SW 1271 (cell line): Measurements from ENCODE around the gene MT1HL1.
A peak's percentile ranks its signal among the peaks of the same experiment; 100 is the strongest.

Source experiments
- DNase-seq, 2 experiments: peaks; one replicate each; lab custom pipeline; 2025; lab: John Stamatoyannopoulos, UW

MT1HL1 gene

DNA sequence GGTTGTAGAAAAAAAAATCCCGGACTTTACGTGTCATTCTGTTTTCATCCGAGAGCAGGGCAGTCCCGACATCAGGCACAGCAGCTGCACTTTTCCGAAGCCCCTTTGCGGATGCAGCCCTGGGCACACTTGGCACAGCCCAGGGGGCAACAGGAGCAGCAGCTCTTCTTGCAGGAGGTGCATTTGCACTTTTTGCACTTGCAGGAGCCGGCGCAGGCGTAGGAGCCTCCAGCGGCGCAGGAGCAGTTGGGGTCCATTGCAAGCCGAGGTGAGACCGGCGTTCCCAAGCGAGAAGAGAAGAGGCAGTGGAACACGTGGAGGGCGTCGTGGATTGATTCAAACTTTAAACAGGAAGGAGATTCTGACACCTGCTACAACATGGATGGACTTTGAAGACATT lies at the start of gene MT1HL1:
Gene MT1HL1, minus strand, starts transcription at position 326 of the 400 bp plus-strand sequence. Its CDS starts 69 bp downstream, at position 257.
- DNase-seq, result no peak

- no peak for DNase-seq
Measured at GRCh38 chr1:237050915-237051314, 46.7 kb upstream of the MT1HL1 start.

- no peak for DNase-seq
Measured at GRCh38 chr1:237050185-237050584, 45.9 kb upstream of the MT1HL1 start.

DNA sequence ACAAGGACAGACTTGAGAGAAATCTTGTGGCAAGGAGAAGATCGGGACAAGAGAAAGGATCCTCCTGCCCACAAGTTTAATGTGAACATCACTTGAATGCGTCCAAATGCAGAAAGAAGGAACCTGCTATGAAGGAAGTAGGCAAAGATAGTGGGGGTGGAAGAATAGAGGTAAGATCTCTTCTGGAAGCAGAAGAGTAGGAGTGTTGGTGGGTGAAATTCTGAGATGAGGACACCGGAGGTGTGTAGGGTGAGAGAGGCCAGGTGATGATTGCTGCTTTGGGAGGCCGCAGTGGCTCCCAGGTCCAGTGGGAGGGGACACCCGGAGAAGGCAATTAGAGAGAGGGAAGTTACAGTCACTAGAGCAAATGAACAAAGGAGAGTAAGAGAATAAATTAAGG lies 44.6 kb upstream of the MT1HL1 start:
- no peak for DNase-seq

DNA sequence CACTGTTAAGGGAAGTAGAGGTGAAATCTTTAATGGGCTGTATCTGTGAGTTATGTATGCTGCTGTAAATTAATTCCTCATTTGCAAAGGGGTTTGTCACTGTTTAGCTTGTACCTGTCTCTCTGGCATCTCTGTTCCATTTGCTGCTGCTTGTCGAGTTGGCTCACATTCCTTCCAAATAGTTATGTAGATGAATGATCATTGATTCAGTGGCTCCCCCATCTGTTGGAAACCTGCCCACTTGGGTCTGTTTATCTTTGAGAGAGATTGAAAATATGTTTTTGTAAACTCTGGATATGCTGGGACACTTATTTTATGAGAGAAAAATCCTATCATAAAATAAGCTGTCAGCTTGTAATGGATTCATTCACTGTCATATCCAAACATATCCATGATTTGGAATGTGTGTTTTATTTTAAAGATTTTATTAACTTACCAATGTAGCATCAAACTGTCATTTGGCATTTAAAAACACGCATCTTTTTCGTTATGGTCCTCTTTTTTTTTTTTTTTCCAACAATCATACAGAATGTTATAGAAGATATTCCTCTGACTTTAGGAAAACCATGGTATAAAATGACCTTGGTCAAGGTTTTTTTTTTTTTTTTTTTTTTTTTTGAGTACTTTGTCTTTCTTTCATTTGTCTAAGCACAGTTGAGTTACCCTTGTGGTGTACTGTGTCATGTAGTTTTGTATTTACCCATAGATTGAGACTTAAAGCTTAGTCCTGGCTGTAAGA lies 41.2 kb upstream of the MT1HL1 start:
- no peak for DNase-seq

- no peak for DNase-seq
Measured at GRCh38 chr1:237043846-237044636, 39.8 kb upstream of the MT1HL1 start.

- no peak for DNase-seq
Measured at GRCh38 chr1:237042892-237043576, 38.8 kb upstream of the MT1HL1 start.

GRCh38 chr1:237042526-237042891 lies 38.3 kb upstream of the MT1HL1 start:
- DNase-seq, result no peak

DNA sequence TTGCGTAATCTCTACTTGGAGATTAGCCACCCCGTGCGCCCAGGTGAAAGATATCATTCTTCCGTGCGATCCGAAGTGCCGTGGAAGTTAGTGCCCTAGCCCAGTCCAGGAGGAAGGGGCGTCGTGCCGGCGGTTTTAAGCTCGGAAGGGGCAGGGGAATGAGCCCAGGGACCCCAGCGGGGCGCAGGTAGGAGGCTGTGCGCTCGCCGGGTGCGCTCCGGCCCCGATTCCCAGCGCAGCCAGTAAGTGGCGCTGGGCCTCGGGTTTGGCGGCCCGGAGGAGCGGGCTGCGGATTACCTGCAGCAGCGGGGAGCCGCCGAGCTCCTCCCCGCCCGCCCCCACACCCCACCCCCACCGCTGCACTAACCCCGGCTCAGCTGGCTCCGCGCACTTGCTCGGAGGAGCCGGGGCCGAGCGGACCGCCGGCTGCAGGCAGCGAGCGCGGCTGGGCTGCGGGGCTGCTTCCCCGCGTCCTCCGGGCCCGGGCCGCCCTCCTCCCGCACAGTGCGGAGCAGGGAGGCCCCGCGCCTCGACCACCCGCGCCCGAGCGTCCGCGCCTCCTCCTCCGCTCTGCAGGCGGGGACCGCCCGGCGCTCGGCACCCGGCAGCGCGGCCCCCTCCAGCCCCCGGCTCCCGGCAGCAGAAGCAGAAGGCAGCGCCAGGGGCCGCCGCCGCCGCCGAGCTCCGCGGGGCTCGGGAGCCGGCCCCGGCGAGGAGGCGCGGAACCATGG lies 37.7 kb upstream of the MT1HL1 start, which contains the start of gene RYR2:
Gene RYR2, plus strand, starts transcription at position 390 of the 731 bp plus-strand sequence. Its CDS starts 338 bp downstream, at position 728.
- DNase-seq, result no peak

- no peak for DNase-seq
Measured at GRCh38 chr1:237041461-237041794, 37.2 kb upstream of the MT1HL1 start.

GRCh38 chr1:237040823-237041222 lies 36.6 kb upstream of the MT1HL1 start:
- no peak for DNase-seq

DNA sequence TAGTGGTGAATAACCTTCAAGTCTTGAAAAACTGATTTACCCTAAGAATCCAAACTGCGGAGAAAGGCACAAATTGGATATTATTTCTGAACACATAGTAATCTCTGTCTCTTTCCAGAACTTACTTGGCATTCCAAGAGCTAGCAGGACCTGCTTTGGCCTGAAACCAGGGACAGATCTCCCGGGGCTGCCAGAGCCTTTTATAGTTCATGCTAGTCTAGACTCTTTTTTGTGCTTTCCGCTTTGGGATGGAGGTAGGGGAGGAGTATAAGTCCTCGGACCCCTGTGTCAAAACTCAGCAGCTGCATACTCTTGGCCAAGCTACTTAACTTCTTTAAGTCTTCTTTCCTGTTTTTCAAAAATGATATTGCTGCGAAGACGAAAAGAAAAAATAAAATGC lies 34.0 kb upstream of the MT1HL1 start:
- no peak for DNase-seq

GRCh38 chr1:237035759-237036158 lies 31.5 kb upstream of the MT1HL1 start:
- no peak for DNase-seq

GRCh38 chr1:237033804-237034203 lies 29.6 kb upstream of the MT1HL1 start:
- DNase-seq, result no peak

DNA sequence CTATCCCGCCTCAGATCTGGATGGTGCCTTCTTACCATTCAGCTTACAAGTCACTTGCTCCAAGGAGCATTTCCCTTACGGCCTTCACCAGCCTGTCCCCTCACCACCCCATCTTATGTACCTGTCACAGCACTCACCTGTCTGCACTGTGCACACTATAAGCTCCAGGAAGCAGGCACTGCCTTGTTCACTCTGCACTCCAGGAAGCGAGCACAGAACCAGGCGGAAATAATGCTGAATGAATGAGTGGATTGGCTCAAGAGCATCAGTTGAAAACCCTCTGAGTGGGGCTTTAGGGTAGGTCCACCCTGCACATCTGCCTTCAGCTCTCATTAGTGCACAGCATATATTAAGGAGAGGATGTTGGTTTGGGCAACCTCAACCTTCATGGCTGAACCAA lies 28.8 kb upstream of the MT1HL1 start:
- DNase-seq, result no peak

GRCh38 chr1:237032029-237032428 lies 27.8 kb upstream of the MT1HL1 start:
- peak in 1 of 2 experiments; percentile 7 for DNase-seq

GRCh38 chr1:237031480-237031879 lies 27.2 kb upstream of the MT1HL1 start:
- DNase-seq, result no peak

GRCh38 chr1:237029850-237030535 lies 25.8 kb upstream of the MT1HL1 start:
- DNase-seq, result no peak

GRCh38 chr1:237029240-237029639 lies 25.0 kb upstream of the MT1HL1 start:
- no peak for DNase-seq

DNA sequence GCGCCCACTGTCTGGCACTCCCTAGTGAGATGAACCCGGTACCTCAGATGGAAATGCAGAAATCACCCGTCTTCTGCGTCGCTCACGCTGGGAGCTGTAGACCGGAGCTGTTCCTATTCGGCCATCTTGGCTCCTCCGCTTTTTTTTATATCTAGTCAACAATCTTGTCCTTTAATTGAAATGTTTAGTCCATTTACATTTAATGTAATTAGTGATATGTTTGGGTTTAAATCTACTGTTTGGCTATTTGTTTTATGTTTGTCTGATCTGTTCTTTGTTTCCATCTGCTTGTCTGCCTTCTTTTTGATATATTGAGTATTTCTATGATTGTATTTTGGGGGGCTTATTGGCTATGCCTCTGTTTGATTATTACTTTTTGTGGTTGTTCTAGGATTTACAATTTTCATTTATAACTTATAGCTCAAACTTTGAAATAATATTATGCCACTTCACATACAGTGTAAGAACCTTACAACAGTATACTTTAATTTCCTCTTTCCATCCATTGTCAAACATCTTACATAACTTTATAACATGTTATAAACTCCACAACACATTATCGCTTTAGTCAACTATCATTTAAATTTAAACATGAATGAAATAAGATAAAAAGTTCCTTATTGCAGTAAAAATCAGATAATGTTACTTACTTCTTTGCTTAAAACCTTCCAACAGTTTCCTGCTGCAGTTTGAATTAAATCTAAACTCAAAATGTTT lies 21.3 kb upstream of the MT1HL1 start:
- DNase-seq, result no peak

DNA sequence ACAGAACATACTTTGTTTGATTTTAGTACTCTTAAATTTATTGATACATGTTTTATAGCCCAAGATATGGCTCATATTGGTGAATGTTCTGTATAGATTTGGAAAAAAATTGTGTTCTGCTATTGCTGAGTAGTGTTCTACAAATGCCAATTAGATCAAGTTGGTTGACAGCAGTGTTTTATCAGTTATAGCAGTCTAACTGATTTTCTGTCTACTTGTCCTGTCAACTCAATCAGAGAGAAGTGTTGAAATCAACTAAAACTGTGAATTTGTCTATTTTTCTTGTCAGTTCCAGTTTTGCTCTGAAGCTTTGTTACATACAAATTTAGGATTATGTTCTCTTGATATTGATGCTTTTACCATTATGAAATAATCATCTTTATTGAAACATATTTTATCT lies 14.7 kb upstream of the MT1HL1 start:
- DNase-seq, result no peak
